K562 (cell line): Measurements from ENCODE around the gene VWA5B1. TPM values are rescaled to one million over a fixed set of nuclear protein-coding genes. Genes with fewer than 3 reads are reported as not detected.

Experiments
- ATAC-seq: fragments of 200-7000 bp; cut with Tn5 transposase; 3 replicates; pipeline ENCODE4 v1.9.1; 2020; ENCODE audit warnings: moderate library complexity
- BruUV-seq: library from RNA; stranded (reverse); fragments of 400-500 nt; replicated peaks from 2 replicates; lab custom pipeline; 2021; lab: Mats Ljungman, UMichigan
- CTCF ChIA-PET: fragments of 300-600 bp; formaldehyde crosslinking; extraction: SDS; loops from one replicate; lab custom pipeline; 2021; ENCODE audit warnings: low intra/inter-chr PET ratio; lab: Yijun Ruan, JAX
- POLR2A ChIA-PET: fragments of 300-600, 350-650 bp; sonication (Branson Sonifier 250); formaldehyde crosslinking; extraction: SDS; loops from one replicate; lab custom pipeline; 2021; ENCODE audit warnings: antibody characterized with exemption, inconsistent platforms; lab: Yijun Ruan, JAX
- DNase-seq, 4 experiments: peaks; one replicate each; pipeline versions ENCODE4 v3.0.0 to v3.0.0-alpha.2; 2011 to 2018; ENCODE audit warnings: low spot score in 3 of 4, mixed read lengths in 3 of 4; ENCODE audit errors: extremely low read depth in 1 of 4
- FAIRE-seq: peaks from 2 replicates; lab custom pipeline; 2011; peaks lifted over from hg19 to GRCh38; lab: Jason Lieb, UNC
- H2AFZ ChIP-seq: 2 replicates; pipeline ENCODE4 v1.6.0; 2011; ENCODE audit warnings: low read depth, low read length, control low read depth, inconsistent platforms
- H3K27ac ChIP-seq: fragments of 200-600 bp; 3 replicates; pipeline ENCODE4 v1.8.0; 2011; ENCODE audit warnings: low read depth, mild to moderate bottlenecking, control low read depth, inconsistent platforms, low read length, moderate library complexity, mixed read lengths; ENCODE audit errors: extremely low read depth
- H3K27me3 ChIP-seq, 2 experiments: fragments of 300-600 bp in 1 of 2; 2 replicates in 1 of 2; 3 replicates in 1 of 2; pipeline versions ENCODE4 v1.6.0 to v1.8.0; 2011; ENCODE audit warnings: inconsistent platforms in 2 of 2, low read length in 2 of 2, mild to moderate bottlenecking in 1 of 2, mixed read lengths in 1 of 2, moderate library complexity in 1 of 2; ENCODE audit not compliant: control insufficient read depth in 2 of 2, insufficient read depth in 2 of 2
- H3K36me3 ChIP-seq: fragments of 300-600 bp; 3 replicates; pipeline ENCODE4 v1.8.0; 2011; ENCODE audit warnings: mild to moderate bottlenecking, low read length, inconsistent platforms; ENCODE audit not compliant: control insufficient read depth, insufficient read depth
- H3K4me1 ChIP-seq, 2 experiments: fragments of 200-600 bp in 1 of 2; replicated peaks in 1 of 2; 2 replicates in 1 of 2; 3 replicates in 1 of 2; pipeline versions ENCODE4 v1.5.1 to v1.8.0; 2011; ENCODE audit warnings: inconsistent platforms in 2 of 2, low read length in 2 of 2, mild to moderate bottlenecking in 1 of 2, mixed read lengths in 1 of 2, moderate library complexity in 1 of 2; ENCODE audit not compliant: control insufficient read depth in 2 of 2, insufficient read depth in 2 of 2
- H3K4me2 ChIP-seq: 2 replicates; pipeline ENCODE4 v1.6.1; 2011; ENCODE audit warnings: low read length, control low read depth, inconsistent platforms, mixed read lengths; ENCODE audit not compliant: insufficient read depth
- H3K4me3 ChIP-seq: fragments of 200-600 bp; sonication (generic), shearing (Covaris generic); 2 replicates; pipeline ENCODE4 v1.5.1; 2016; ENCODE audit warnings: control low read depth, inconsistent platforms
- H3K79me2 ChIP-seq: fragments of 200-600 bp; 3 replicates; pipeline ENCODE4 v1.8.0; 2011; ENCODE audit warnings: low read length, inconsistent platforms; ENCODE audit not compliant: control insufficient read depth, insufficient read depth
- H3K9ac ChIP-seq, 2 experiments: 2 replicates each; pipeline versions ENCODE4 v1.6.0 to v1.6.1; 2011; ENCODE audit warnings: low read depth in 2 of 2, low read length in 2 of 2, control low read depth in 1 of 2, inconsistent platforms in 1 of 2, mild to moderate bottlenecking in 1 of 2, mixed read lengths in 1 of 2; ENCODE audit not compliant: insufficient read depth in 1 of 2
- H3K9me1 ChIP-seq: one replicate; pipeline ENCODE4 v1.6.0; 2011; ENCODE audit warnings: inconsistent platforms, mild to moderate bottlenecking, low read length, moderate library complexity; ENCODE audit not compliant: control insufficient read depth, insufficient read depth
- H3K9me3 ChIP-seq: replicated peaks from 2 replicates; pipeline ENCODE4 v1.5.1; 2011; ENCODE audit warnings: low read depth, low read length, inconsistent platforms; ENCODE audit not compliant: control insufficient read depth, insufficient read depth
- H4K20me1 ChIP-seq: replicated peaks from 2 replicates; pipeline ENCODE4 v1.6.1; 2011; ENCODE audit warnings: low read length, inconsistent platforms, mixed read lengths; ENCODE audit not compliant: control insufficient read depth, insufficient read depth
- ATF7 ChIP-seq: fragments of 450-650 bp; IDR thresholded peaks from 2 replicates; pipeline ENCODE4 v1.7.1; 2014; ENCODE audit warnings: mild to moderate bottlenecking, moderate library complexity
- ILK ChIP-seq: fragments of 450-650 bp; IDR thresholded peaks from 2 replicates; pipeline ENCODE4 v1.6.1; 2016; ENCODE audit warnings: missing genetic modification characterization, low read depth, mild to moderate bottlenecking, missing compliant biosample characterization, moderate library complexity, borderline replicate concordance
- MYNN ChIP-seq, 2 experiments: sonication (generic); formaldehyde crosslinking in 1 of 2; IDR thresholded peaks; 2 replicates each; pipeline versions ENCODE4 v1.5.0 to v1.6.1; 2016 to 2020; ENCODE audit warnings: antibody characterized with exemption in 1 of 2, missing genetic modification reagents in 1 of 2
- NELFE ChIP-seq: IDR thresholded peaks from 2 replicates; pipeline ENCODE4 v1.6.1; 2011; ENCODE audit warnings: mild to moderate bottlenecking; ENCODE audit not compliant: insufficient read depth, insufficient read length
- PATZ1 ChIP-seq: fragments of 250-450 bp; sonication (Bioruptor Pico); IDR thresholded peaks from 2 replicates; pipeline ENCODE4 v1.5.0; 2020; ENCODE audit warnings: mild to moderate bottlenecking, borderline replicate concordance
- PPARD ChIP-seq: fragments of 250-450 bp; sonication (Bioruptor Pico); IDR thresholded peaks from 2 replicates; pipeline ENCODE4 v1.8.0; 2022; ENCODE audit warnings: inconsistent platforms, mild to moderate bottlenecking, moderate library complexity
- PRPF4 ChIP-seq: fragments of 200-400 bp; formaldehyde crosslinking; IDR thresholded peaks from one replicate; pipeline ENCODE4 v1.6.1; 2017; ENCODE audit warnings: low read length, low read depth, mild to moderate bottlenecking; ENCODE audit not compliant: insufficient read depth, poor library complexity, severe bottlenecking
- PYGO2 ChIP-seq: fragments of 450-650 bp; IDR thresholded peaks from 2 replicates; pipeline ENCODE4 v1.6.1; 2016; ENCODE audit warnings: mild to moderate bottlenecking, missing genetic modification characterization, moderate library complexity, missing compliant biosample characterization
- RBM14 ChIP-seq: fragments of 200-400 bp; formaldehyde crosslinking; IDR thresholded peaks from 2 replicates; pipeline ENCODE4 v1.6.1; 2018; ENCODE audit warnings: low read depth, mild to moderate bottlenecking, low read length, moderate library complexity, borderline replicate concordance; ENCODE audit not compliant: insufficient read depth
- RNF219 ChIP-seq: fragments of 250-450 bp; sonication (Bioruptor Pico); IDR thresholded peaks from 2 replicates; pipeline ENCODE4 v1.5.0; 2022; ENCODE audit warnings: mild to moderate bottlenecking
- SMAD4 ChIP-seq: fragments of 250-450 bp; sonication (Bioruptor Pico); conservative IDR thresholded peaks from 2 replicates; pipeline ENCODE4 v1.8.0; 2021; ENCODE audit warnings: inconsistent platforms, mild to moderate bottlenecking, moderate library complexity
- SPI1 ChIP-seq: IDR thresholded peaks from 2 replicates; pipeline ENCODE4 v1.6.1; 2011; ENCODE audit warnings: low read depth, low read length, control low read depth, borderline replicate concordance
- SUPT5H ChIP-seq: fragments of 450-650 bp; IDR thresholded peaks from 2 replicates; pipeline ENCODE4 v1.6.1; 2016
- ZC3H11A ChIP-seq: IDR thresholded peaks from 2 replicates; pipeline ENCODE4 v1.6.1; 2012; ENCODE audit warnings: low read depth, low read length, improper control_type of control experiment
- ZNF217 ChIP-seq: sonication (generic); formaldehyde crosslinking; IDR thresholded peaks from 2 replicates; pipeline ENCODE4 v1.8.0; 2022; ENCODE audit warnings: mild to moderate bottlenecking, missing genetic modification reagents
- WGBS: fragments of 100-300 bp; shearing (Covaris generic); methylation state at CpG from one replicate; pipeline ENCODE4 v1.1.6; 2016; ENCODE audit warnings: low coverage, mixed read lengths; ENCODE audit not compliant: insufficient coverage; ENCODE audit errors: missing lambda C conversion rate; 5-methylcytosine and 5-hydroxymethylcytosine counted together
- in situ Hi-C: fragments of 300-500 bp; cut with MboI; formaldehyde crosslinking; loops from 4 replicates; pipeline ENCODE4 v1.15.0; 2018; ENCODE audit warnings: inconsistent platforms, mixed read lengths
- intact Hi-C: fragments of 100-400 bp; cut with micrococcal nuclease; formaldehyde crosslinking; loops from 2 replicates; pipeline ENCODE4 v1.14.2; 2022
- polyA plus RNA-seq, 8 experiments: library from polyadenylated mRNA; depleted of rRNA in 4 of 8; stranded (reverse) in 5 of 8; unstranded in 3 of 8; fragments of >200 nt; fragmentation: Nextera tagmentation in 2 of 8; fragmentation: Illumina TruSeq in 1 of 8; extraction: Ambion mirVana in 2 of 8; extraction: Trizol in 1 of 8; gene quantifications; 2 replicates each; pipeline versions ENCODE4 v1.2.1 to v1.2.3, GENCODE V29; 2011 to 2014; ENCODE audit warnings: inconsistent platforms in 1 of 8, missing spikeins in 1 of 8
- total RNA-seq, 7 experiments: library from RNA; depleted of rRNA in 6 of 7; stranded (reverse); fragments of >200 nt in 6 of 7; fragmentation: Illumina TruSeq in 2 of 7; extraction: Trizol in 2 of 7; gene quantifications; 2 replicates each; pipeline versions ENCODE4 v1.2.1 to v1.2.3, GENCODE V29; 2011 to 2021; ENCODE audit warnings: low replicate concordance in 1 of 7
- TF ChIP-seq, protein P1 (sequence below), 3 experiments: IDR thresholded peaks in 2 of 3; conservative IDR thresholded peaks in 1 of 3; 2 replicates each; pipeline ENCODE4 v1.5.1; 2011 to 2012; ENCODE audit warnings: low read length in 3 of 3, mild to moderate bottlenecking in 3 of 3, control low read depth in 2 of 3, improper control_type of control experiment in 1 of 3, inconsistent platforms in 1 of 3, low read depth in 1 of 3, mixed read lengths in 1 of 3, moderate library complexity in 1 of 3; ENCODE audit not compliant: insufficient read depth in 2 of 3

The VWA5B1 gene
- total and polyA plus RNA-seq, 9 of the 15 experiments (the other 6 are each of a cell fraction or from before 2014, with no cell fraction given) = not detected

GRCh38 chr1:20349561-20349960, 58.9 kb downstream of the VWA5B1 start:
- intact Hi-C loops = no loop called here
- TF ChIP-seq NELFE = no peak
- no peak for TF ChIP-seq RBM14
- no peak for TF ChIP-seq ZNF217
- TF ChIP-seq MYNN (IDR thresholded peaks at IDR 0.05) = no peak
- TF ChIP-seq MYNN (CRISPR knock-in tag; IDR thresholded peaks at IDR 0.05) = no peak
- TF ChIP-seq SMAD4 = no peak
- no peak for TF ChIP-seq ILK (tag)
- no peak for TF ChIP-seq SPI1
- no peak for TF ChIP-seq RNF219
- TF ChIP-seq SUPT5H = no peak
- TF ChIP-seq ZC3H11A = no peak
- TF ChIP-seq PPARD (CRISPR knock-in tag) = no peak
- TF ChIP-seq PYGO2 (tag) = no peak
- TF ChIP-seq PRPF4 = no peak
- TF ChIP-seq, protein P1, sequence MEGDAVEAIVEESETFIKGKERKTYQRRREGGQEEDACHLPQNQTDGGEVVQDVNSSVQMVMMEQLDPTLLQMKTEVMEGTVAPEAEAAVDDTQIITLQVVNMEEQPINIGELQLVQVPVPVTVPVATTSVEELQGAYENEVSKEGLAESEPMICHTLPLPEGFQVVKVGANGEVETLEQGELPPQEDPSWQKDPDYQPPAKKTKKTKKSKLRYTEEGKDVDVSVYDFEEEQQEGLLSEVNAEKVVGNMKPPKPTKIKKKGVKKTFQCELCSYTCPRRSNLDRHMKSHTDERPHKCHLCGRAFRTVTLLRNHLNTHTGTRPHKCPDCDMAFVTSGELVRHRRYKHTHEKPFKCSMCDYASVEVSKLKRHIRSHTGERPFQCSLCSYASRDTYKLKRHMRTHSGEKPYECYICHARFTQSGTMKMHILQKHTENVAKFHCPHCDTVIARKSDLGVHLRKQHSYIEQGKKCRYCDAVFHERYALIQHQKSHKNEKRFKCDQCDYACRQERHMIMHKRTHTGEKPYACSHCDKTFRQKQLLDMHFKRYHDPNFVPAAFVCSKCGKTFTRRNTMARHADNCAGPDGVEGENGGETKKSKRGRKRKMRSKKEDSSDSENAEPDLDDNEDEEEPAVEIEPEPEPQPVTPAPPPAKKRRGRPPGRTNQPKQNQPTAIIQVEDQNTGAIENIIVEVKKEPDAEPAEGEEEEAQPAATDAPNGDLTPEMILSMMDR (IDR thresholded peaks at IDR 0.05 in 2 of 3, conservative IDR thresholded peaks at IDR 0.05 in 1 of 3; ENCODE audit: insufficient read depth in 2 of 3, low read depth in 1 of 3, low read length in 3 of 3) = no peak
- TF ChIP-seq PATZ1 = no peak
- TF ChIP-seq ATF7 = no peak

More at GRCh38 chr1:20349561-20349960, 58.9 kb downstream of the VWA5B1 start:
- BruUV-seq = no TSS peak
- peaks cover 0 to 3% of the 10 kb centered on the region in 2 experiments; a peak in 1 of 5 replicates for H3K4me1 ChIP-seq
- no peak overlapping the region for H3K4me3 ChIP-seq
- no peak overlapping the region for H2AFZ ChIP-seq
- H3K9me3 ChIP-seq = no peaks in the 10 kb centered on the region
- H4K20me1 ChIP-seq = peaks cover 6% of the 10 kb centered on the region; the same call in 1 of the 2 replicates
- H3K4me2 ChIP-seq = no peak overlapping the region
- peaks cover 3% of the 10 kb centered on the region for H3K9me1 ChIP-seq
- H3K36me3 ChIP-seq = no peaks in the 10 kb centered on the region
- no peaks in the 10 kb centered on the region for H3K79me2 ChIP-seq
- FAIRE-seq (no peak), ATAC-seq (no peak), DNase-seq (no peak)
- POLR2A ChIA-PET = interaction anchor here (0.6 to 0.7 kb wide), 4 partner anchors 10 to 597 kb away, joined by 3 read pairs; no protein-coding TSS in a partner anchor
- H3K27ac ChIP-seq = no peak overlapping the region
- in situ Hi-C loops = no loop called here
- WGBS = 12% methylated on average over 5 of the region's 5 CpGs
- peaks cover 19 to 51% of the 10 kb centered on the region in 2 experiments; a peak in 3 of 5 replicates for H3K27me3 ChIP-seq
- CTCF ChIA-PET = no interaction called here
- no peak overlapping the region for H3K9ac ChIP-seq
